ENCODE measurements around the gene LKAAEAR1. TPM values are rescaled to one million over a fixed set of nuclear protein-coding genes. Genes with fewer than 3 reads are reported as not detected.

LKAAEAR1 gene
- total and polyA plus RNA-seq, 2 of the 4 experiments (the other 2 are of a cell fraction): 0.21 TPM; not detected in 1

GRCh38 chr20:64074184-64074789 is 9.9 kb downstream of the LKAAEAR1 start:
- no peak overlapping the region for H3K9ac ChIP-seq (ENCODE audit: low read depth, low read length)
- no peak overlapping the region for H3K14ac ChIP-seq (replicated peaks; ENCODE audit: low read depth, low read length)
- no peak overlapping the region for H3K4me2 ChIP-seq (ENCODE audit: low read depth, low read length)
- CTCF ChIA-PET: interaction anchor here (0.6 kb wide), 1 partner anchor 64 kb away, joined by 3 read pairs; no protein-coding TSS in a partner anchor
- no peaks in the 10 kb centered on the region for H3K9me1 ChIP-seq (ENCODE audit: insufficient read depth, low read length)
- H3K79me1 ChIP-seq (ENCODE audit: low read depth in 1 of 2, low read length in 2 of 2): peaks cover 6 to 8% of the 10 kb centered on the region in 2 experiments; a peak in 3 of 4 replicates
- H2BK20ac ChIP-seq (ENCODE audit: low read depth, low read length): no peak overlapping the region
- no peak overlapping the region for H3K4ac ChIP-seq (ENCODE audit: low read depth, low read length)
- no TSS peak for BruUV-seq (replicated peaks)
- H3K4me1 ChIP-seq (ENCODE audit: control insufficient read depth, insufficient read depth, low read length): peaks cover 11% of the 10 kb centered on the region
- H3K56ac ChIP-seq (ENCODE audit: extremely low read depth, insufficient read depth, low read length): no peak overlapping the region
- no peaks in the 10 kb centered on the region; the same call in none of the 2 replicates for H4K20me1 ChIP-seq (ENCODE audit: insufficient read depth, low read length)
- H2AK9ac ChIP-seq (replicated peaks; ENCODE audit: low read depth, low read length, poor library complexity): peak overlapping the region; percentile 65
- H3K9me3 ChIP-seq (ENCODE audit: control insufficient read depth, insufficient read depth, low read length): no peaks in the 10 kb centered on the region
- no peak overlapping the region for H3K27ac ChIP-seq (ENCODE audit: insufficient read depth, low read length)
- no peak overlapping the region for H4K91ac ChIP-seq (ENCODE audit: insufficient read depth, low read depth, low read length)
- H3K18ac ChIP-seq (ENCODE audit: low read depth, low read length): no peak overlapping the region
- in situ Hi-C loops (cut with MboI; ENCODE audit: low sequenced_read_pairs): no loop called here
- H2AK5ac ChIP-seq (ENCODE audit: low read depth, low read length): no peak overlapping the region
- no peak overlapping the region for H2BK15ac ChIP-seq (ENCODE audit: low read depth, low read length)
- no peak overlapping the region for H2BK120ac ChIP-seq (ENCODE audit: low read depth, low read length)
- H2BK5ac ChIP-seq (ENCODE audit: low read depth, low read length, poor library complexity, severe bottlenecking): no peak overlapping the region
- no peak for TF ChIP-seq RAD21 (IDR thresholded peaks at IDR 0.05; ENCODE audit: low read length)
- no peak for TF ChIP-seq FOS (IDR thresholded peaks at IDR 0.05; ENCODE audit: low read depth, low read length)
- no peak for TF ChIP-seq POLR2A (IDR thresholded peaks at IDR 0.05; ENCODE audit: low read depth, low read length)
- no peak for TF ChIP-seq RCOR1 (IDR thresholded peaks at IDR 0.05; ENCODE audit: insufficient replicate concordance, low read length)
- TF ChIP-seq, protein P1, sequence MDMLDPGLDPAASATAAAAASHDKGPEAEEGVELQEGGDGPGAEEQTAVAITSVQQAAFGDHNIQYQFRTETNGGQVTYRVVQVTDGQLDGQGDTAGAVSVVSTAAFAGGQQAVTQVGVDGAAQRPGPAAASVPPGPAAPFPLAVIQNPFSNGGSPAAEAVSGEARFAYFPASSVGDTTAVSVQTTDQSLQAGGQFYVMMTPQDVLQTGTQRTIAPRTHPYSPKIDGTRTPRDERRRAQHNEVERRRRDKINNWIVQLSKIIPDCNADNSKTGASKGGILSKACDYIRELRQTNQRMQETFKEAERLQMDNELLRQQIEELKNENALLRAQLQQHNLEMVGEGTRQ (IDR thresholded peaks at IDR 0.05; ENCODE audit: low read depth, low read length): no peak
- no peak for TF ChIP-seq SMC3 (IDR thresholded peaks at IDR 0.05; ENCODE audit: low read depth, low read length)
- no peak for TF ChIP-seq CHD1 (IDR thresholded peaks at IDR 0.05; ENCODE audit: low read depth, low read length)
- no peak for TF ChIP-seq CEBPB (IDR thresholded peaks at IDR 0.05; ENCODE audit: low read depth, low read length)
- TF ChIP-seq RFX5 (IDR thresholded peaks at IDR 0.05; ENCODE audit: low read depth, low read length): no peak
- TF ChIP-seq, protein P2, sequence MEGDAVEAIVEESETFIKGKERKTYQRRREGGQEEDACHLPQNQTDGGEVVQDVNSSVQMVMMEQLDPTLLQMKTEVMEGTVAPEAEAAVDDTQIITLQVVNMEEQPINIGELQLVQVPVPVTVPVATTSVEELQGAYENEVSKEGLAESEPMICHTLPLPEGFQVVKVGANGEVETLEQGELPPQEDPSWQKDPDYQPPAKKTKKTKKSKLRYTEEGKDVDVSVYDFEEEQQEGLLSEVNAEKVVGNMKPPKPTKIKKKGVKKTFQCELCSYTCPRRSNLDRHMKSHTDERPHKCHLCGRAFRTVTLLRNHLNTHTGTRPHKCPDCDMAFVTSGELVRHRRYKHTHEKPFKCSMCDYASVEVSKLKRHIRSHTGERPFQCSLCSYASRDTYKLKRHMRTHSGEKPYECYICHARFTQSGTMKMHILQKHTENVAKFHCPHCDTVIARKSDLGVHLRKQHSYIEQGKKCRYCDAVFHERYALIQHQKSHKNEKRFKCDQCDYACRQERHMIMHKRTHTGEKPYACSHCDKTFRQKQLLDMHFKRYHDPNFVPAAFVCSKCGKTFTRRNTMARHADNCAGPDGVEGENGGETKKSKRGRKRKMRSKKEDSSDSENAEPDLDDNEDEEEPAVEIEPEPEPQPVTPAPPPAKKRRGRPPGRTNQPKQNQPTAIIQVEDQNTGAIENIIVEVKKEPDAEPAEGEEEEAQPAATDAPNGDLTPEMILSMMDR (conservative IDR thresholded peaks at IDR 0.05; ENCODE audit: low read depth, low read length): no peak
- TF ChIP-seq MXI1 (IDR thresholded peaks at IDR 0.05; ENCODE audit: borderline replicate concordance, low read depth, low read length): no peak
- no peak for TF ChIP-seq NFE2L2 (IDR thresholded peaks at IDR 0.05; ENCODE audit: low read depth, low read length)
- intact Hi-C loops (cut with micrococcal nuclease): no loop called here
- H2AFZ ChIP-seq (replicated peaks; ENCODE audit: low read length, poor library complexity): peak overlapping the region; percentile 14
- dilution Hi-C loops (cut with HindIII; ENCODE audit: low sequenced_read_pairs, unreplicated experiment): no loop called here
- no peak overlapping the region for H3K4me3 ChIP-seq (ENCODE audit: insufficient read depth, low read depth, low read length)
- WGBS, 2 experiments (ENCODE audit: extremely low coverage in 2 of 2, insufficient read length in 1 of 2): 90% methylated on average over 17 of the region's 28 CpGs; no CpG with 5 or more reads in 1 of the 2 experiments
- H4K5ac ChIP-seq (ENCODE audit: low read depth, low read length): no peak overlapping the region
- POLR2A ChIA-PET (ENCODE audit: unreplicated experiment): interaction anchor here (0.8 kb wide), 1 partner anchor 11 kb away, joined by 3 read pairs; the partner anchor contains the start of gene TCEA2
- peaks cover 26% of the 10 kb centered on the region; the same call in 1 of the 2 replicates for H3K36me3 ChIP-seq (ENCODE audit: control insufficient read depth, insufficient read depth, low read length)
- H4K8ac ChIP-seq (ENCODE audit: low read depth in 2 of 2, low read length in 2 of 2): no peak overlapping the region
- ATAC-seq (ENCODE audit: low read depth): no peak
- no peak overlapping the region for H3K23ac ChIP-seq (ENCODE audit: low read depth, low read length)
- no peak for DNase-seq
- no peaks in the 10 kb centered on the region for H3K27me3 ChIP-seq (ENCODE audit: control insufficient read depth, insufficient read depth, low read length)
